HepG2 (cell line): Measurements from ENCODE around the gene ZDHHC14. TPM values are rescaled to one million over a fixed set of nuclear protein-coding genes. Genes with fewer than 3 reads are reported as not detected.

Experiments
- ATAC-seq: fragments of 200-7000 bp; cut with Tn5 transposase; 3 replicates; pipeline ENCODE4 v1.9.1; 2020; ENCODE audit warnings: mild to moderate bottlenecking, moderate library complexity
- BruUV-seq: library from RNA; stranded (reverse); fragments of 400-500 nt; replicated peaks from 2 replicates; lab custom pipeline; 2021; lab: Mats Ljungman, UMichigan
- CTCF ChIA-PET: fragments of 300-600 bp; formaldehyde crosslinking; extraction: SDS; loops from one replicate; lab custom pipeline; 2021; ENCODE audit warnings: low total read pairs, inconsistent platforms, low intra/inter-chr PET ratio; lab: Yijun Ruan, JAX
- POLR2A ChIA-PET: fragments of 350-600 bp; sonication (Branson Sonifier 250); formaldehyde crosslinking; loops from one replicate; lab custom pipeline; 2020; ENCODE audit warnings: antibody characterized with exemption, inconsistent platforms; lab: Yijun Ruan, JAX
- DNase-seq: peaks from one replicate; pipeline ENCODE4 v3.0.0-alpha.2; 2015; ENCODE audit warnings: low spot score
- FAIRE-seq: peaks from 3 replicates; lab custom pipeline; 2011; peaks lifted over from hg19 to GRCh38; lab: Jason Lieb, UNC
- H2AFZ ChIP-seq: one replicate; pipeline ENCODE4 v1.6.1; 2011; ENCODE audit warnings: low read length, inconsistent platforms
- H3K27ac ChIP-seq: fragments of 300-600 bp; 3 replicates; pipeline ENCODE4 v1.8.0; 2011; ENCODE audit warnings: mixed run types, mild to moderate bottlenecking, mixed read lengths, low read length, inconsistent platforms; ENCODE audit not compliant: insufficient read depth; ENCODE audit errors: extremely low read length
- H3K27me3 ChIP-seq, 2 experiments: fragments of 200-600 bp in 1 of 2; 2 replicates in 1 of 2; 3 replicates in 1 of 2; pipeline versions ENCODE4 v1.6.0 to v1.8.0; 2011; ENCODE audit warnings: low read length in 2 of 2, mild to moderate bottlenecking in 2 of 2, moderate library complexity in 2 of 2, inconsistent platforms in 1 of 2; ENCODE audit not compliant: insufficient read depth in 2 of 2, control insufficient read depth in 1 of 2
- H3K36me3 ChIP-seq, 2 experiments: fragments of 200-600 bp in 1 of 2; replicated peaks in 1 of 2; 2 replicates in 1 of 2; 3 replicates in 1 of 2; pipeline versions ENCODE4 v1.5.1 to v1.8.0; 2011; ENCODE audit warnings: low read length in 2 of 2, inconsistent platforms in 1 of 2; ENCODE audit not compliant: insufficient read depth in 2 of 2, control insufficient read depth in 1 of 2
- H3K4me1 ChIP-seq: 2 replicates; pipeline ENCODE4 v1.5.1; 2012; ENCODE audit warnings: low read length, inconsistent platforms; ENCODE audit not compliant: insufficient read depth
- H3K4me2 ChIP-seq: 2 replicates; pipeline ENCODE4 v1.6.0; 2011; ENCODE audit warnings: low read depth, low read length, inconsistent platforms
- H3K4me3 ChIP-seq, 3 experiments: fragments of 200-600 bp in 1 of 3; sonication (generic), shearing (Covaris generic) in 1 of 3; replicated peaks in 1 of 3; 2 replicates each; pipeline ENCODE4 v1.5.1; 2011 to 2016; ENCODE audit warnings: low read length in 3 of 3, inconsistent platforms in 2 of 3, low read depth in 2 of 3, mild to moderate bottlenecking in 2 of 3, control low read depth in 1 of 3, mixed read lengths in 1 of 3; ENCODE audit not compliant: insufficient read depth in 1 of 3
- H3K79me2 ChIP-seq: one replicate; pipeline ENCODE4 v1.6.1; 2011; ENCODE audit warnings: low read length, inconsistent platforms; ENCODE audit not compliant: insufficient read depth
- H3K9ac ChIP-seq: 2 replicates; pipeline ENCODE4 v1.6.0; 2011; ENCODE audit warnings: mild to moderate bottlenecking, low read depth, low read length, inconsistent platforms; ENCODE audit not compliant: insufficient read depth
- H3K9me3 ChIP-seq: 2 replicates; pipeline ENCODE4 v1.5.1; 2012; ENCODE audit warnings: mild to moderate bottlenecking, low read length
- H4K20me1 ChIP-seq: 2 replicates; pipeline ENCODE4 v1.6.0; 2011; ENCODE audit warnings: inconsistent platforms, mild to moderate bottlenecking, low read length, moderate library complexity; ENCODE audit not compliant: insufficient read depth
- BCL6 ChIP-seq: IDR thresholded peaks from 2 replicates; pipeline ENCODE4 v1.6.1; 2016; ENCODE audit warnings: missing genetic modification reagents, missing compliant biosample characterization
- ETV5 ChIP-seq: IDR thresholded peaks from 2 replicates; pipeline ENCODE4 v1.6.1; 2018; ENCODE audit warnings: missing biosample characterization, missing genetic modification reagents, inconsistent platforms, borderline replicate concordance
- HMGXB4 ChIP-seq, 2 experiments: sonication (generic) in 1 of 2; formaldehyde crosslinking in 1 of 2; IDR thresholded peaks; 2 replicates each; pipeline versions ENCODE4 v1.4.0 to v1.6.1; 2018 to 2020; ENCODE audit warnings: missing genetic modification reagents in 2 of 2, borderline replicate concordance in 1 of 2, low read depth in 1 of 2, mild to moderate bottlenecking in 1 of 2, missing biosample characterization in 1 of 2
- MAZ ChIP-seq, 2 experiments: sonication (generic) in 1 of 2; formaldehyde crosslinking in 1 of 2; IDR thresholded peaks; 2 replicates each; pipeline versions ENCODE4 v1.5.0 to v1.6.1; 2012 to 2020; ENCODE audit warnings: low read depth in 2 of 2, mild to moderate bottlenecking in 2 of 2, borderline replicate concordance in 1 of 2, improper control_type of control experiment in 1 of 2, low read length in 1 of 2, missing genetic modification reagents in 1 of 2, moderate library complexity in 1 of 2
- PRPF4 ChIP-seq: fragments of 200-400 bp; formaldehyde crosslinking; IDR thresholded peaks from 2 replicates; pipeline ENCODE4 v1.6.1; 2016; ENCODE audit warnings: low read length, low read depth; ENCODE audit not compliant: poor library complexity, severe bottlenecking
- ZEB1 ChIP-seq: IDR thresholded peaks from 2 replicates; pipeline ENCODE4 v1.6.1; 2012; ENCODE audit warnings: mild to moderate bottlenecking, low read depth, inconsistent platforms; ENCODE audit not compliant: insufficient replicate concordance
- ZNF337 ChIP-seq: sonication (generic); formaldehyde crosslinking; IDR thresholded peaks from 2 replicates; pipeline ENCODE4 v1.5.1; 2020; ENCODE audit warnings: missing genetic modification reagents, low read depth, mild to moderate bottlenecking, borderline replicate concordance
- ZNF512 ChIP-seq: sonication (generic); formaldehyde crosslinking; IDR thresholded peaks from 2 replicates; pipeline ENCODE4 v1.4.0; 2020; ENCODE audit warnings: mild to moderate bottlenecking, missing genetic modification reagents
- WGBS: methylation state at CpG from one replicate; pipeline ENCODE4 v1.1.6; 2017; ENCODE audit warnings: low lambda C conversion rate; 5-methylcytosine and 5-hydroxymethylcytosine counted together
- in situ Hi-C: cut with HindIII; loops from 2 replicates; pipeline ENCODE4 v1.10.0; 2017; ENCODE audit warnings: low pct_unique_long_range_greater_than_20kb; ENCODE audit not compliant: extremely low pct_ligation_motif_present
- intact Hi-C: fragments of 100-400 bp; cut with micrococcal nuclease; formaldehyde crosslinking; loops from one replicate; pipeline ENCODE4 v1.10.0; 2022; ENCODE audit not compliant: unreplicated experiment
- polyA plus RNA-seq, 8 experiments: library from polyadenylated mRNA; depleted of rRNA in 3 of 8; stranded (reverse) in 7 of 8; unstranded in 1 of 8; fragments of >200 nt; fragmentation: Illumina TruSeq in 4 of 8; extraction: Trizol in 4 of 8; gene quantifications; 2 replicates each; pipeline versions ENCODE4 v1.2.1 to v1.2.3, GENCODE V29; 2011 to 2016; ENCODE audit warnings: low read depth in 4 of 8, missing spikeins in 1 of 8, mixed read lengths in 1 of 8; ENCODE audit not compliant: insufficient read depth in 1 of 8
- total RNA-seq, 5 experiments: library from RNA; depleted of rRNA; stranded (reverse); fragments of >200 nt; fragmentation: Illumina TruSeq; extraction: Trizol; gene quantifications; 2 replicates each; pipeline ENCODE4 v1.2.3, GENCODE V29; 2016; ENCODE audit warnings: low read depth in 1 of 5

Gene ZDHHC14
- total and polyA plus RNA-seq, 2 of the 13 experiments (the other 11 are each of a cell fraction or from before 2014, with no cell fraction given): 3.7 to 9.5 TPM

GRCh38 chr6:157548635-157549467, 167.9 kb downstream of the ZDHHC14 start:
- intact Hi-C loops (no loop called here), in situ Hi-C loops (no loop called here)
- CTCF ChIA-PET: no interaction called here
- Histone ChIP-seq H3K9ac (no peak overlapping the region), H3K4me3 (no peak overlapping the region), H3K4me1 (no peaks in the 10 kb centered on the region), H3K36me3 (peaks cover 1 to 7% of the 10 kb centered on the region in 2 experiments; a peak in 2 of 5 replicates), H3K27ac (no peak overlapping the region), H2AFZ (no peak overlapping the region), H3K27me3 (no peaks in the 10 kb centered on the region), H3K9me3 (no peaks in the 10 kb centered on the region), H4K20me1 (no peaks in the 10 kb centered on the region), H3K4me2 (no peak overlapping the region), H3K79me2 (no peaks in the 10 kb centered on the region)
- DNase-seq (no peak), ATAC-seq (no peak; the same call in 2 of the 3 replicates), FAIRE-seq (no peak)
- WGBS: 93% methylated on average over 23 of the region's 24 CpGs
- TF ChIP-seq ZEB1 (no peak), PRPF4 (no peak), MAZ (IDR thresholded peaks at IDR 0.05; ENCODE audit: borderline replicate concordance, low read depth, low read length) (no peak), MAZ (CRISPR knock-in tag; IDR thresholded peaks at IDR 0.05; ENCODE audit: low read depth) (no peak), BCL6 (CRISPR knock-in tag) (no peak), HMGXB4 (CRISPR knock-in tag; IDR thresholded peaks at IDR 0.05; ENCODE audit: borderline replicate concordance in 1 of 2, low read depth in 1 of 2) (no peak), ZNF337 (CRISPR knock-in tag) (no peak), ETV5 (CRISPR knock-in tag) (no peak), ZNF512 (CRISPR knock-in tag) (no peak)
- POLR2A ChIA-PET: interaction anchor here (1.1 kb wide), 1 partner anchor 17 kb away, joined by 3 read pairs; no protein-coding TSS in a partner anchor
- BruUV-seq: no TSS peak
